Activated naive CD4-positive, alpha-beta T cell treated with anti-CD3 and anti-CD28 coated beads, Interleukin-2, amount 50 U/mL, for 72 hours (primary cell): ENCODE measurements around the gene QKI. TPM values are rescaled to one million over a fixed set of nuclear protein-coding genes. Genes with fewer than 3 reads are reported as not detected.

Experiments used
- ATAC-seq, 2 donors: fragments of 150-1000 bp; cut with Tn5 transposase; 2 replicates each; pipeline ENCODE4 v1.10.0; 2021; ENCODE audit warnings: mild to moderate bottlenecking in 2 of 2, moderate library complexity in 2 of 2
- DNase-seq, 2 donors: peaks; one replicate each; pipeline ENCODE4 v3.0.0; 2021 to 2022; ENCODE audit warnings: low spot score in 2 of 2
- H3K27ac Mint-ChIP-seq, 2 donors: one replicate each; pipeline ENCODE4 v1.8.0; 2022; ENCODE audit warnings: mild to moderate bottlenecking in 2 of 2, mixed read lengths in 2 of 2
- H3K36me3 Mint-ChIP-seq, 2 donors: one replicate each; pipeline ENCODE4 v1.8.0; 2022; ENCODE audit warnings: mixed read lengths in 2 of 2
- H3K9me3 Mint-ChIP-seq, 2 donors: one replicate each; pipeline ENCODE4 v1.8.0; 2022; ENCODE audit warnings: mixed read lengths in 2 of 2
- total RNA-seq, 2 donors: library from RNA; stranded (reverse); gene quantifications; one replicate each; pipeline ENCODE4 v1.2.3, GENCODE V29; 2022

Gene QKI
- total RNA-seq, 2 donors from 2014 or later = 54.7 to 61.8 TPM

GRCh38 chr6:163444077-163444476 is 29.6 kb downstream of the QKI start:
- Mint-ChIP-seq H3K27ac (no peak overlapping the region), H3K36me3 (peaks cover 0 to 6% of the 10 kb centered on the region in 2 donors), H3K9me3 (no peaks in the 10 kb centered on the region)
- ATAC-seq (no peak), DNase-seq (no peak)

- no peaks in the 10 kb centered on the region for H3K36me3 Mint-ChIP-seq
- H3K27ac Mint-ChIP-seq = no peak overlapping the region
- ATAC-seq (no peak), DNase-seq (no peak)
- no peaks in the 10 kb centered on the region for H3K9me3 Mint-ChIP-seq
Measured at GRCh38 chr6:163446549-163446948, 32.0 kb downstream of the QKI start.

GRCh38 chr6:163449076-163449475 is 34.6 kb downstream of the QKI start:
- ATAC-seq (no peak), DNase-seq (no peak)
- no peaks in the 10 kb centered on the region for H3K36me3 Mint-ChIP-seq
- H3K27ac Mint-ChIP-seq = no peak overlapping the region
- no peaks in the 10 kb centered on the region for H3K9me3 Mint-ChIP-seq

GRCh38 chr6:163454425-163454824 is 39.9 kb downstream of the QKI start:
- peaks cover 0 to 6% of the 10 kb centered on the region in 2 donors for H3K36me3 Mint-ChIP-seq
- DNase-seq (no peak), ATAC-seq (no peak)
- H3K9me3 Mint-ChIP-seq = no peaks in the 10 kb centered on the region
- no peak overlapping the region for H3K27ac Mint-ChIP-seq

DNA sequence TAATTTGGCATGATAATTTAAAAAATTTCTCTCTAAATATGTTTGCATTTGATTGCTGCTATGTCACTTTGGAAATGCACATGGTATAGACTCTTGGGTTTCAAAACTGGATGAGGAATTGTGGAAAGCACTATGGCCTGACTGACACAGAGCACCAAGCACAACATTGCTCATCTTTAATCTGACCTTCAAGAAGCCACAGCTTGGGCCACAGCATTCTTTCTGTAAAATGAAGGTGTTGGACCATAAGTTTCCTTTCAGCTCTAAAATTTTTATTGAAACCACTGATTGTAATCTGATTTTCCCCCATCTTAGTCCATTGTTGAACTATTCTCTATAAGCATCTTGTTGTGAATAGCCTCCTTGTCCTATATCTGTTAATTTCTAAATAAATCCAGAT is 41.0 kb downstream of the QKI start:
- Mint-ChIP-seq H3K27ac (no peak overlapping the region), H3K36me3 (peaks cover 0 to 6% of the 10 kb centered on the region in 2 donors), H3K9me3 (no peaks in the 10 kb centered on the region)
- DNase-seq (no peak), ATAC-seq (peak in 1 of 2 donors; percentile 40)

DNA sequence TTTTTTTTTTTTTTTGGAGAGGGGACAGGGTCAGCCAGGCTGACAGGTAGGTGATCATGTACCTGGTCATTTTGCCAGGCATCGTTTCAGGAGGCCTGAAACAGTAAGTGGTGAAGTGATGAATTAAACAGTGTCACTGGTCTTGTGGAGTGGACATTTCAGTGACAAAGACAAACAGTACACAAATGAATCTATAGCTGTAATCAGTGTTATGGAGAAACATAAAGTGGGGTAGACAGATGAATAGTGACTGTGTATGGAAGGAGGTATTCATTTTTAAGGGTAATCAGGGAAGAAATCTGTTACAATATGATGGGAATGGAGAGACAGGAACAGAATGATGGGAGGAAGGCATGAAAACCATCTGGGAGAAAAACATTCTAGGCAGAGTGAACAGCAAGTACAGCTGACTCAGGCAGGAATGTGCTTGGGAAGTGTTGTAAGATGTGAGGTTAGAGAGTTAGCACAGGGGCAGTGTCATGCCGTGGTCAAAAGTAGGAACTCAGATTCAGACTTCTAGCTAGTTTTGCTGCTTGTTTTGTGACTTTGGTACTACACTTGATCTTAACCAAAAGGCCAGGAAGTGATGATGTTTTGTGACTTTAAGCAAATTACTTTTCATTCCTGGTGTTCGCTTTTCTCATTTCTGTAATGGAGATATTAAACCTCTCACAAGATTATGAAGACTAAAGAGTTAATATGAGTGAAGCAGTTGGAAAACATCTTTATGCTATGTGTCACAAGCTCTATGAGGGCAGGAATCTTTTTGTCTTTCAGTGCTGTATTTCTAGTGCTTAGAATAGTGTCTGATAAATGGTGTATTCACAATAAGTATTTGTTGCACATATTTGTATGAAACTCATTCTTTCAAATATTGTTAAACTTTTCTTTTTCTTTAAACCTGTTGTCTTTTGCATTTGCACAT is 43.4 kb downstream of the QKI start:
- Mint-ChIP-seq H3K9me3 (no peaks in the 10 kb centered on the region), H3K36me3 (peaks cover 0 to 11% of the 10 kb centered on the region in 2 donors), H3K27ac (peak overlapping the region; percentile 10 to 78)
- DNase-seq (no peak), ATAC-seq (peak; percentile 49 to 58)

- no peak for DNase-seq
- no peak for ATAC-seq
- H3K27ac Mint-ChIP-seq = peak overlapping the region; percentile 90 to 95
- H3K9me3 Mint-ChIP-seq = peaks cover 0 to 4% of the 10 kb centered on the region in 2 donors
- H3K36me3 Mint-ChIP-seq = peaks cover 2 to 22% of the 10 kb centered on the region in 2 donors
Measured at GRCh38 chr6:163459007-163459406, 44.5 kb downstream of the QKI start.

DNA sequence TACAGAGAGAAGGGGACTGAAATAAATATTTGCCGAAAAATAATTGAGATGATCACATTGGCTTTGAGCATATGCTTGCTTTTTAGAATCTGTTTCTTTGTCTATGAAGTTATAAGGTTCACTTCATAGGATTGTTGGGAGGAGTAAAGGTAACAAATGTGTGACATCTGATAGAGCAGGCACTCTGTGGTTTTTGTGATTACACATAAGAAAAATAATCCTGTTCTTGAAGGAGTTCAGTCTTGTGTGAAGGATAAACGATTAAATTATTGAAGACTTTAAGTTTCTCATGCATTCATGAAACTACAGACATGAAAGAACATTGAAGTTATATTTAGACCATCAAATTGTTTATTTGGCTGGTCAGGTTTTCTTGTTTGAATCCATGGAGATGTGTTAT is 45.0 kb downstream of the QKI start:
- peak overlapping the region; percentile 90 to 95 for H3K27ac Mint-ChIP-seq
- ATAC-seq (no peak), DNase-seq (no peak)
- H3K9me3 Mint-ChIP-seq = peaks cover 0 to 4% of the 10 kb centered on the region in 2 donors
- peaks cover 7 to 28% of the 10 kb centered on the region in 2 donors for H3K36me3 Mint-ChIP-seq

DNA sequence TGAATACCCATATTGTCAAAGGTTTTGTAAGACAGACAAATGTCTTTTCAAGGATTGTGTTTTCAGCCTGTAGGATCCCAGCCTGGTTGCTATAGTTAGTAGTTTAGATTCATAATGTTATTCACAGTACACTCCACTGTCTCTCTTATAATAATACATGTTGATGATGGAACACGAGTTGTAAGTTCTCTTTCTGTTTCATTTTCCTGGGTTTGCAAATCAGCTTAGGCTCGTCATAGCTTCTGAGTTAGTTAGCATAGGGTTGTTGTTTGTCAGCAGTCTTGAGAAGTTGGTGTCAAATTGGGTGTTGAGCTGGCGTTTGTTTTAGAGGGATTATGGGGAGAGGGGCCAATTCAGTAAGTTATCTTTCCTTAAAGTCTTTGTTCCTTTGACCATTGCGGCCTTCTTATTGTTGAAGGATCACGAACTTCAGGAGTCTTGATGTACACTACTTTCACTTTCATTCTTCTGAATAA is 45.8 kb downstream of the QKI start:
- Mint-ChIP-seq H3K27ac (peak overlapping the region; percentile 90 to 95), H3K9me3 (peaks cover 0 to 4% of the 10 kb centered on the region in 2 donors), H3K36me3 (peaks cover 11 to 34% of the 10 kb centered on the region in 2 donors)
- DNase-seq (peak in 1 of 2 donors; percentile 12), ATAC-seq (peak; percentile 81 to 84)

DNA sequence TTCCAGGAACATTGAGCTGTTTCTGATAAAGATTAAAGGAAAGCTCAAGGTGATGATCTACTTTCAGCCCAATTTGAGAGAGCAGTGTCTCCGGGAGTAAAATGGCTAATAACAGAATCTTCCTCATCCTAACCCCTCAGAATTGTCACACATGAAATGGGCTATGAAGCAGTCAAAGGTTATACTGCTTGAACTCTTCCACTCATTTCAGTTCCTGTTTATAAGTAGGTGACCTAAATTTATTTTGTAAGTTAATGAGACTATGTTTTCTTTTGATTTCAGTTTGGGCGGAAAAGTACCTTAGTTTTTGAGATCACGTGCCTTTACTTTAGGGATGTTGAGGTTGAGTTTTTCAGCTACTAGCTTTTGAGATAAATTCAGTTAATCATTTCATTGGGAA is 47.2 kb downstream of the QKI start:
- Mint-ChIP-seq H3K9me3 (peaks cover 0 to 4% of the 10 kb centered on the region in 2 donors), H3K36me3 (peaks cover 14 to 36% of the 10 kb centered on the region in 2 donors), H3K27ac (no peak overlapping the region)
- ATAC-seq (no peak), DNase-seq (no peak)

GRCh38 chr6:163463180-163463579 is 48.7 kb downstream of the QKI start:
- peaks cover 16 to 39% of the 10 kb centered on the region in 2 donors for H3K36me3 Mint-ChIP-seq
- ATAC-seq (peak in 1 of 2 donors; percentile 55), DNase-seq (no peak)
- H3K9me3 Mint-ChIP-seq = peaks cover 0 to 4% of the 10 kb centered on the region in 2 donors
- no peak overlapping the region for H3K27ac Mint-ChIP-seq

DNA sequence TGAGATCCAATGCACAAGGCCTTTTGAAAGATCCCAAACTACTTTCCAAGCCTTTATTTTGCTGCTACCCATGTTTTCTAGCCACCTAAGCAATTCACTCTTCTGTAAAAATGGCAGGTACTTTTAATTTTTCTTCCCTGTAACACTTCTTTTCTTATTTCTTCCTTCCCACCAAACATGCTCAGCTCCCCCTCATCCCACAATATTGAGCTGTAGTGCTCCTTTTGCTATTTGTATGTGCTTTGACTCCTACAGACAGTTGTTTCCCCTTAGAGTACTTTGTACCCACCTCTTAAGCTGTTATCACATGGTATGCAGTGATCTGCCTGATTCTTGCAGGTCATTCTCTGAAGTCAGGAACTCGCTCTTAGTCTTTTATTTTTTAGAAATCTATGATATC is 49.3 kb downstream of the QKI start:
- Mint-ChIP-seq H3K9me3 (peaks cover 0 to 4% of the 10 kb centered on the region in 2 donors), H3K27ac (no peak overlapping the region), H3K36me3 (peaks cover 21 to 44% of the 10 kb centered on the region in 2 donors)
- no peak for DNase-seq
- ATAC-seq = no peak

GRCh38 chr6:163466839-163467390 is 52.4 kb downstream of the QKI start:
- peaks cover 16 to 26% of the 10 kb centered on the region in 2 donors for H3K9me3 Mint-ChIP-seq
- H3K36me3 Mint-ChIP-seq = peaks cover 44 to 69% of the 10 kb centered on the region in 2 donors
- no peak overlapping the region for H3K27ac Mint-ChIP-seq
- DNase-seq = no peak
- ATAC-seq = no peak

DNA sequence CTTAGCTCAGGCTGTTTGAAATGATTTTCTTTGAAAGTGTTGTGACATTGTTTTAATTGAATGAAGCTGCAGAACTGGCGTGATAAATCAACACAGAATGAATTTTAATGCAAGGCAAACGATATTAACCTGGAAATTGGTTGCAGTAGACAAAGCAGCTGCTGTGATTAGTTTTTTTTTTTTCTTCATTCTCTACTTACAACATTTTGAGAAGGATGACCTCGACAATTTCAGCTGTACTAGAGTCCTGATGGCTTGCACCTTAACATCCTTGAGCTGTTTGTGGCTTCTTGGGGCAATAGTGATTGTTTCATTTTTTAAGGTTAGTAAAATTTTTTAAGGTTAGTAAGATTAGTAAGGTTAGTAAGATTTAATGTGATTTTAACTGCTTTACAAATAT is 54.2 kb downstream of the QKI start:
- Mint-ChIP-seq H3K36me3 (peaks cover 44 to 55% of the 10 kb centered on the region in 2 donors), H3K27ac (no peak overlapping the region)
- no peak for ATAC-seq

GRCh38 chr6:163469459-163469985 is 55.0 kb downstream of the QKI start:
- peaks cover 37 to 48% of the 10 kb centered on the region in 2 donors for H3K36me3 Mint-ChIP-seq
- H3K27ac Mint-ChIP-seq = no peak overlapping the region
- H3K9me3 Mint-ChIP-seq = peaks cover 16 to 21% of the 10 kb centered on the region in 2 donors
- DNase-seq (no peak), ATAC-seq (no peak)

More for the DNA sequence above, 54.2 kb downstream of the QKI start:
- H3K9me3 Mint-ChIP-seq = peaks cover 16 to 25% of the 10 kb centered on the region in 2 donors
- no peak for DNase-seq

GRCh38 chr6:163470611-163471010 is 56.1 kb downstream of the QKI start:
- DNase-seq (no peak), ATAC-seq (no peak)
- H3K9me3 Mint-ChIP-seq = peaks cover 16 to 21% of the 10 kb centered on the region in 2 donors
- H3K27ac Mint-ChIP-seq = no peak overlapping the region
- H3K36me3 Mint-ChIP-seq = peaks cover 33 to 41% of the 10 kb centered on the region in 2 donors

DNA sequence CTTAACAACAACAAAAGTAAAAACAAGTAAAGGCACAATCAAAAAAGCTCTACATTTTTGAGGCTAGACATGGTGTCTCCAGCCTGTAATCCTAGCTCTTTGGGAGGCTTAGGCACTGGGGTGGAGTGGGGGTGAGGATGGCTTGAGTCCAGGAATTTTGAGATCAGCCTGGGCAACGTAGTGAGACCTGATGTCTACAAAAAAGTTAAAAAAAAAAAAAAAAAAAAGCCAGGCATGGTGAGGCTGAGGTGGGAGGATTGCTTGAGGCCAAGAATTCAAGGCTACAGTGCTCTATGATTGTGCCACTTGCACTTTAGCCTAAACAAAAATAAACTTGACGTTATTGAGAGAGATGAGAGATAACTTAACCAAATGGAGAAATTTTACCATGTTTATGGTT is 60.1 kb downstream of the QKI start:
- no peak overlapping the region for H3K27ac Mint-ChIP-seq
- DNase-seq (no peak), ATAC-seq (no peak)
- H3K9me3 Mint-ChIP-seq = peaks cover 13 to 16% of the 10 kb centered on the region in 2 donors
- H3K36me3 Mint-ChIP-seq = peaks cover 19 to 23% of the 10 kb centered on the region in 2 donors
